Stimulated activated CD4-positive, alpha-beta T cell treated with anti-CD3 and anti-CD28 coated beads, Interleukin-1b, Interleukin-23, amount 100 ng/mL, for 1 hour (primary cell): Measurements from ENCODE around the gene CDH20.

Source experiments
- DNase-seq, 2 donors: peaks; one replicate each; pipeline ENCODE4 v3.0.0-alpha.2; 2020; ENCODE audit warnings: low read depth in 2 of 2

CDH20 gene

GRCh38 chr18:61333271-61333745, at the start of gene CDH20:
Gene CDH20, plus strand, starts transcription at chr18:61333430.
- no peak for DNase-seq

- no peak for DNase-seq
These were observed 49.2 kb upstream of the CDH20 start for GRCh38 chr18:61284039-61284438.

- DNase-seq = no peak
These were observed 47.5 kb upstream of the CDH20 start for GRCh38 chr18:61285777-61286176.

- DNase-seq = no peak
These were observed 46.4 kb upstream of the CDH20 start for GRCh38 chr18:61286867-61287266.

- no peak for DNase-seq
These were observed 42.6 kb upstream of the CDH20 start for GRCh38 chr18:61290616-61291015.

GRCh38 chr18:61292280-61293035, 40.8 kb upstream of the CDH20 start:
- DNase-seq = no peak

- DNase-seq = no peak
These were observed 38.1 kb upstream of the CDH20 start for GRCh38 chr18:61295153-61295552.

GRCh38 chr18:61308004-61308403, 25.2 kb upstream of the CDH20 start:
- no peak for DNase-seq

GRCh38 chr18:61308795-61309393, 24.3 kb upstream of the CDH20 start:
- DNase-seq = no peak

GRCh38 chr18:61322265-61322873, 10.9 kb upstream of the CDH20 start:
- no peak for DNase-seq

- no peak for DNase-seq
These were observed 9.3 kb upstream of the CDH20 start for GRCh38 chr18:61323951-61324350.

- DNase-seq = no peak
These were observed 6.8 kb upstream of the CDH20 start for GRCh38 chr18:61326407-61326806.

GRCh38 chr18:61329398-61329797, 3.8 kb upstream of the CDH20 start:
- DNase-seq = no peak

GRCh38 chr18:61331051-61331450, 2.2 kb upstream of the CDH20 start:
- DNase-seq = no peak

GRCh38 chr18:61333746-61334490, 688 bp downstream of the CDH20 start:
- DNase-seq = no peak

GRCh38 chr18:61334491-61334850, 1.2 kb downstream of the CDH20 start:
- DNase-seq = no peak

GRCh38 chr18:61334951-61335683, 1.9 kb downstream of the CDH20 start:
- DNase-seq = no peak

GRCh38 chr18:61335684-61336555, 2.7 kb downstream of the CDH20 start:
- no peak for DNase-seq

- no peak for DNase-seq
These were observed 3.5 kb downstream of the CDH20 start for GRCh38 chr18:61336766-61337165.

- no peak for DNase-seq
These were observed 4.3 kb downstream of the CDH20 start for GRCh38 chr18:61337527-61337926.

GRCh38 chr18:61340148-61340547, 6.9 kb downstream of the CDH20 start:
- DNase-seq = no peak
